K562 (cell line): ENCODE results near the gene TRIM31. TPM values are rescaled to one million over a fixed set of nuclear protein-coding genes. Genes with fewer than 3 reads are reported as not detected.

Source experiments
- ATAC-seq: fragments of 200-7000 bp; cut with Tn5 transposase; 3 replicates; pipeline ENCODE4 v1.9.1; 2020; ENCODE audit warnings: moderate library complexity
- BruUV-seq: library from RNA; stranded (reverse); fragments of 400-500 nt; replicated peaks from 2 replicates; lab custom pipeline; 2021; lab: Mats Ljungman, UMichigan
- CTCF ChIA-PET: fragments of 300-600 bp; formaldehyde crosslinking; extraction: SDS; loops from one replicate; lab custom pipeline; 2021; ENCODE audit warnings: low intra/inter-chr PET ratio; lab: Yijun Ruan, JAX
- POLR2A ChIA-PET: fragments of 300-600, 350-650 bp; sonication (Branson Sonifier 250); formaldehyde crosslinking; extraction: SDS; loops from one replicate; lab custom pipeline; 2021; ENCODE audit warnings: antibody characterized with exemption, inconsistent platforms; lab: Yijun Ruan, JAX
- DNase-seq, 4 experiments: peaks; one replicate each; pipeline versions ENCODE4 v3.0.0 to v3.0.0-alpha.2; 2011 to 2018; ENCODE audit warnings: low spot score in 3 of 4, mixed read lengths in 3 of 4; ENCODE audit errors: extremely low read depth in 1 of 4
- FAIRE-seq: peaks from 2 replicates; lab custom pipeline; 2011; peaks lifted over from hg19 to GRCh38; lab: Jason Lieb, UNC
- H2AFZ ChIP-seq: 2 replicates; pipeline ENCODE4 v1.6.0; 2011; ENCODE audit warnings: low read depth, low read length, control low read depth, inconsistent platforms
- H3K27ac ChIP-seq: fragments of 200-600 bp; 3 replicates; pipeline ENCODE4 v1.8.0; 2011; ENCODE audit warnings: low read depth, mild to moderate bottlenecking, control low read depth, inconsistent platforms, low read length, moderate library complexity, mixed read lengths; ENCODE audit errors: extremely low read depth
- H3K27me3 ChIP-seq, 2 experiments: fragments of 300-600 bp in 1 of 2; 2 replicates in 1 of 2; 3 replicates in 1 of 2; pipeline versions ENCODE4 v1.6.0 to v1.8.0; 2011; ENCODE audit warnings: inconsistent platforms in 2 of 2, low read length in 2 of 2, mild to moderate bottlenecking in 1 of 2, mixed read lengths in 1 of 2, moderate library complexity in 1 of 2; ENCODE audit not compliant: control insufficient read depth in 2 of 2, insufficient read depth in 2 of 2
- H3K36me3 ChIP-seq: fragments of 300-600 bp; 3 replicates; pipeline ENCODE4 v1.8.0; 2011; ENCODE audit warnings: mild to moderate bottlenecking, low read length, inconsistent platforms; ENCODE audit not compliant: control insufficient read depth, insufficient read depth
- H3K4me1 ChIP-seq, 2 experiments: fragments of 200-600 bp in 1 of 2; replicated peaks in 1 of 2; 2 replicates in 1 of 2; 3 replicates in 1 of 2; pipeline versions ENCODE4 v1.5.1 to v1.8.0; 2011; ENCODE audit warnings: inconsistent platforms in 2 of 2, low read length in 2 of 2, mild to moderate bottlenecking in 1 of 2, mixed read lengths in 1 of 2, moderate library complexity in 1 of 2; ENCODE audit not compliant: control insufficient read depth in 2 of 2, insufficient read depth in 2 of 2
- H3K4me2 ChIP-seq: 2 replicates; pipeline ENCODE4 v1.6.1; 2011; ENCODE audit warnings: low read length, control low read depth, inconsistent platforms, mixed read lengths; ENCODE audit not compliant: insufficient read depth
- H3K4me3 ChIP-seq: fragments of 200-600 bp; sonication (generic), shearing (Covaris generic); 2 replicates; pipeline ENCODE4 v1.5.1; 2016; ENCODE audit warnings: control low read depth, inconsistent platforms
- H3K79me2 ChIP-seq: fragments of 200-600 bp; 3 replicates; pipeline ENCODE4 v1.8.0; 2011; ENCODE audit warnings: low read length, inconsistent platforms; ENCODE audit not compliant: control insufficient read depth, insufficient read depth
- H3K9ac ChIP-seq, 2 experiments: 2 replicates each; pipeline versions ENCODE4 v1.6.0 to v1.6.1; 2011; ENCODE audit warnings: low read depth in 2 of 2, low read length in 2 of 2, control low read depth in 1 of 2, inconsistent platforms in 1 of 2, mild to moderate bottlenecking in 1 of 2, mixed read lengths in 1 of 2; ENCODE audit not compliant: insufficient read depth in 1 of 2
- H3K9me1 ChIP-seq: one replicate; pipeline ENCODE4 v1.6.0; 2011; ENCODE audit warnings: inconsistent platforms, mild to moderate bottlenecking, low read length, moderate library complexity; ENCODE audit not compliant: control insufficient read depth, insufficient read depth
- H3K9me3 ChIP-seq: replicated peaks from 2 replicates; pipeline ENCODE4 v1.5.1; 2011; ENCODE audit warnings: low read depth, low read length, inconsistent platforms; ENCODE audit not compliant: control insufficient read depth, insufficient read depth
- H4K20me1 ChIP-seq: replicated peaks from 2 replicates; pipeline ENCODE4 v1.6.1; 2011; ENCODE audit warnings: low read length, inconsistent platforms, mixed read lengths; ENCODE audit not compliant: control insufficient read depth, insufficient read depth
- DIDO1 ChIP-seq: fragments of 450-650 bp; IDR thresholded peaks from 2 replicates; pipeline ENCODE4 v1.6.1; 2016; ENCODE audit warnings: low read depth, missing biosample characterization, missing genetic modification characterization
- ETV1 ChIP-seq: fragments of 450-650 bp; conservative IDR thresholded peaks from 2 replicates; pipeline ENCODE4 v1.6.1; 2016; ENCODE audit warnings: missing genetic modification characterization, control low read depth, low read depth, missing compliant biosample characterization
- MCM7 ChIP-seq, 2 experiments: fragments of 450-650 bp; IDR thresholded peaks; 2 replicates each; pipeline ENCODE4 v1.6.1; 2016 to 2018
- NCOA6 ChIP-seq: fragments of 450-650 bp; IDR thresholded peaks from 2 replicates; pipeline ENCODE4 v1.6.1; 2017; ENCODE audit warnings: mild to moderate bottlenecking
- PCBP1 ChIP-seq: fragments of 200-400 bp; formaldehyde crosslinking; IDR thresholded peaks from 2 replicates; pipeline ENCODE4 v1.6.1; 2018; ENCODE audit warnings: mild to moderate bottlenecking, low read depth, low read length; ENCODE audit not compliant: poor library complexity, severe bottlenecking
- PTBP1 ChIP-seq: fragments of 200-400 bp; formaldehyde crosslinking; IDR thresholded peaks from 2 replicates; pipeline ENCODE4 v1.6.1; 2017; ENCODE audit warnings: low read depth, low read length
- RAD51 ChIP-seq: fragments of 450-650 bp; IDR thresholded peaks from 2 replicates; pipeline ENCODE4 v1.7.1; 2016; ENCODE audit warnings: low read depth, mild to moderate bottlenecking, borderline replicate concordance
- XRCC5 ChIP-seq: fragments of 200-400 bp; formaldehyde crosslinking; IDR thresholded peaks from 2 replicates; pipeline ENCODE4 v1.6.1; 2017; ENCODE audit warnings: low read depth, mild to moderate bottlenecking, low read length
- WGBS: fragments of 100-300 bp; shearing (Covaris generic); methylation state at CpG from one replicate; pipeline ENCODE4 v1.1.6; 2016; ENCODE audit warnings: low coverage, mixed read lengths; ENCODE audit not compliant: insufficient coverage; ENCODE audit errors: missing lambda C conversion rate; 5-methylcytosine and 5-hydroxymethylcytosine counted together
- in situ Hi-C: fragments of 300-500 bp; cut with MboI; formaldehyde crosslinking; loops from 4 replicates; pipeline ENCODE4 v1.15.0; 2018; ENCODE audit warnings: inconsistent platforms, mixed read lengths
- intact Hi-C: fragments of 100-400 bp; cut with micrococcal nuclease; formaldehyde crosslinking; loops from 2 replicates; pipeline ENCODE4 v1.14.2; 2022
- polyA plus RNA-seq, 8 experiments: library from polyadenylated mRNA; depleted of rRNA in 4 of 8; stranded (reverse) in 5 of 8; unstranded in 3 of 8; fragments of >200 nt; fragmentation: Nextera tagmentation in 2 of 8; fragmentation: Illumina TruSeq in 1 of 8; extraction: Ambion mirVana in 2 of 8; extraction: Trizol in 1 of 8; gene quantifications; 2 replicates each; pipeline versions ENCODE4 v1.2.1 to v1.2.3, GENCODE V29; 2011 to 2014; ENCODE audit warnings: inconsistent platforms in 1 of 8, missing spikeins in 1 of 8
- total RNA-seq, 7 experiments: library from RNA; depleted of rRNA in 6 of 7; stranded (reverse); fragments of >200 nt in 6 of 7; fragmentation: Illumina TruSeq in 2 of 7; extraction: Trizol in 2 of 7; gene quantifications; 2 replicates each; pipeline versions ENCODE4 v1.2.1 to v1.2.3, GENCODE V29; 2011 to 2021; ENCODE audit warnings: low replicate concordance in 1 of 7
- TF ChIP-seq, protein P1 (sequence below), 2 experiments: fragments of 150-350 bp in 1 of 2; IDR thresholded peaks; 2 replicates each; pipeline ENCODE4 v1.6.1; 2012 to 2016; ENCODE audit warnings: low read depth in 2 of 2, low read length in 2 of 2, mild to moderate bottlenecking in 1 of 2, moderate library complexity in 1 of 2
- TF ChIP-seq, protein P2 (sequence below), 2 experiments: fragments of 250-450 bp in 1 of 2; fragments of 450-650 bp in 1 of 2; sonication (Bioruptor Pico) in 1 of 2; IDR thresholded peaks; 2 replicates each; pipeline versions ENCODE4 v1.6.1 to v1.8.0; 2016 to 2021; ENCODE audit warnings: mild to moderate bottlenecking in 2 of 2, moderate library complexity in 2 of 2, missing compliant biosample characterization in 1 of 2, missing genetic modification characterization in 1 of 2
- TF ChIP-seq, protein P3 (sequence below): sonication (generic); formaldehyde crosslinking; IDR thresholded peaks from 2 replicates; pipeline ENCODE4 v1.8.0; 2023; ENCODE audit warnings: mild to moderate bottlenecking, missing genetic modification reagents
- TF ChIP-seq, protein P4 (sequence below): fragments of 250-450 bp; sonication (Bioruptor Pico); IDR thresholded peaks from 2 replicates; pipeline ENCODE4 v1.9.0; 2021; ENCODE audit warnings: mild to moderate bottlenecking

The TRIM31 gene
- total and polyA plus RNA-seq, 9 of the 15 experiments (the other 6 are each of a cell fraction or from before 2014, with no cell fraction given) = not detected

DNA sequence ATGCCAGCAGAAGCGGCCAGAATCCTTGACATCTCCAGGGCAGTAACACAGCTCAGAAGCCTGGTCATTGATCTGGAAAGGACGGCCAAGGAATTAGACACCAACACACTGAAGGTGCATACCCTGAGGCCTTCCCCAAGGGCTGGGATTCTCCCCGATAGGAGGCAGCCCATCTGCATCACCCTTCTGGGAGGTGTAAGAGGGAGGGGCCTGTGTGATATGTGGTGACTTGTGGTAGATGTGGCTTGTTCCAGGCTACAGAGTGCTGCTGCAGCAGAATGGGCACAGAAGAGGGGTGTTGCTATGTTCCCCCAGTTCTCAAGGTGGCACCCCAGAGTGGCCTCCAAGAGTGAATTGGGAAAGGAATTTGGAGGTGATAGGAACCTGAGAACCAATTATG is 34.2 kb upstream of the TRIM31 start (continued):
- TF ChIP-seq, protein P1, sequence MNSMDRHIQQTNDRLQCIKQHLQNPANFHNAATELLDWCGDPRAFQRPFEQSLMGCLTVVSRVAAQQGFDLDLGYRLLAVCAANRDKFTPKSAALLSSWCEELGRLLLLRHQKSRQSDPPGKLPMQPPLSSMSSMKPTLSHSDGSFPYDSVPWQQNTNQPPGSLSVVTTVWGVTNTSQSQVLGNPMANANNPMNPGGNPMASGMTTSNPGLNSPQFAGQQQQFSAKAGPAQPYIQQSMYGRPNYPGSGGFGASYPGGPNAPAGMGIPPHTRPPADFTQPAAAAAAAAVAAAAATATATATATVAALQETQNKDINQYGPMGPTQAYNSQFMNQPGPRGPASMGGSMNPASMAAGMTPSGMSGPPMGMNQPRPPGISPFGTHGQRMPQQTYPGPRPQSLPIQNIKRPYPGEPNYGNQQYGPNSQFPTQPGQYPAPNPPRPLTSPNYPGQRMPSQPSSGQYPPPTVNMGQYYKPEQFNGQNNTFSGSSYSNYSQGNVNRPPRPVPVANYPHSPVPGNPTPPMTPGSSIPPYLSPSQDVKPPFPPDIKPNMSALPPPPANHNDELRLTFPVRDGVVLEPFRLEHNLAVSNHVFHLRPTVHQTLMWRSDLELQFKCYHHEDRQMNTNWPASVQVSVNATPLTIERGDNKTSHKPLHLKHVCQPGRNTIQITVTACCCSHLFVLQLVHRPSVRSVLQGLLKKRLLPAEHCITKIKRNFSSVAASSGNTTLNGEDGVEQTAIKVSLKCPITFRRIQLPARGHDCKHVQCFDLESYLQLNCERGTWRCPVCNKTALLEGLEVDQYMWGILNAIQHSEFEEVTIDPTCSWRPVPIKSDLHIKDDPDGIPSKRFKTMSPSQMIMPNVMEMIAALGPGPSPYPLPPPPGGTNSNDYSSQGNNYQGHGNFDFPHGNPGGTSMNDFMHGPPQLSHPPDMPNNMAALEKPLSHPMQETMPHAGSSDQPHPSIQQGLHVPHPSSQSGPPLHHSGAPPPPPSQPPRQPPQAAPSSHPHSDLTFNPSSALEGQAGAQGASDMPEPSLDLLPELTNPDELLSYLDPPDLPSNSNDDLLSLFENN (IDR thresholded peaks at IDR 0.05; ENCODE audit: low read depth in 2 of 2, low read length in 2 of 2) = no peak
- TF ChIP-seq NCOA6 = no peak
- TF ChIP-seq, protein P2, sequence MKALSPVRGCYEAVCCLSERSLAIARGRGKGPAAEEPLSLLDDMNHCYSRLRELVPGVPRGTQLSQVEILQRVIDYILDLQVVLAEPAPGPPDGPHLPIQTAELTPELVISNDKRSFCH (CRISPR knock-in tag; IDR thresholded peaks at IDR 0.05) = no peak
- TF ChIP-seq, protein P2 (tag; IDR thresholded peaks at IDR 0.05) = no peak
- TF ChIP-seq MCM7 (IDR thresholded peaks at IDR 0.05) = no peak
- TF ChIP-seq XRCC5 = no peak

DNA sequence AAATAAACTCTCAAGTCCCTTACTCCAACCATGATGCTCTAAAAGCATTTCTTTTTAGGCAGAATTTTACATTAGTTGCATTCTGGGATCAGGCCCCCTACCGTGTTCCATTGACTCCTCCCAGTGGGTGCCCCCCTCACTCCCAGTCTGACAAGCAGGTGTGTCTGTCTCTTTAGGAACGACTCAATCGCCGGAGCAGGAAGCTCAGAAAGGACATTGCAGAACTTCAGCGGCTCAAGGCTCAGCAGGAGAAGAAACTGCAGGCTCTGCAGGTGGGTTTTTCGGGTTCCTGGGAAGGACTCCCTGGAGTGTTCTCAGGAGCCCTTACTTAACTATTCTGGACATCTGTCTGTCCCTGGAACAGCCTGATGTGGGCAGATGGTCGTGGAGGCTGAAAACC is 32.9 kb upstream of the TRIM31 start:
- H3K4me3 ChIP-seq = no peak overlapping the region
- WGBS = 7% methylated on average over 7 of the region's 7 CpGs
- no TSS peak for BruUV-seq
- no peak overlapping the region for H3K4me2 ChIP-seq
- intact Hi-C loops (no loop called here), in situ Hi-C loops (no loop called here)
- DNase-seq (no peak), FAIRE-seq (no peak), ATAC-seq (no peak)
- ChIA-PET CTCF (no interaction called here), POLR2A (no interaction called here)
- no peaks in the 10 kb centered on the region for H3K36me3 ChIP-seq
- no peaks in the 10 kb centered on the region for H3K9me1 ChIP-seq
- no peak overlapping the region for H2AFZ ChIP-seq
- H3K4me1 ChIP-seq = peaks cover 0 to 2% of the 10 kb centered on the region in 2 experiments; a peak in 1 of 5 replicates
- peaks cover 5 to 30% of the 10 kb centered on the region in 2 experiments for H3K27me3 ChIP-seq
- no peak overlapping the region for H3K9ac ChIP-seq
- H3K9me3 ChIP-seq = no peaks in the 10 kb centered on the region
- no peak overlapping the region for H3K27ac ChIP-seq
- no peaks in the 10 kb centered on the region for H3K79me2 ChIP-seq
- H4K20me1 ChIP-seq = no peaks in the 10 kb centered on the region
- TF ChIP-seq RAD51 (no peak), PCBP1 (no peak), DIDO1 (tag) (no peak), ETV1 (tag) (no peak), PTBP1 (no peak)
- TF ChIP-seq, protein P3, sequence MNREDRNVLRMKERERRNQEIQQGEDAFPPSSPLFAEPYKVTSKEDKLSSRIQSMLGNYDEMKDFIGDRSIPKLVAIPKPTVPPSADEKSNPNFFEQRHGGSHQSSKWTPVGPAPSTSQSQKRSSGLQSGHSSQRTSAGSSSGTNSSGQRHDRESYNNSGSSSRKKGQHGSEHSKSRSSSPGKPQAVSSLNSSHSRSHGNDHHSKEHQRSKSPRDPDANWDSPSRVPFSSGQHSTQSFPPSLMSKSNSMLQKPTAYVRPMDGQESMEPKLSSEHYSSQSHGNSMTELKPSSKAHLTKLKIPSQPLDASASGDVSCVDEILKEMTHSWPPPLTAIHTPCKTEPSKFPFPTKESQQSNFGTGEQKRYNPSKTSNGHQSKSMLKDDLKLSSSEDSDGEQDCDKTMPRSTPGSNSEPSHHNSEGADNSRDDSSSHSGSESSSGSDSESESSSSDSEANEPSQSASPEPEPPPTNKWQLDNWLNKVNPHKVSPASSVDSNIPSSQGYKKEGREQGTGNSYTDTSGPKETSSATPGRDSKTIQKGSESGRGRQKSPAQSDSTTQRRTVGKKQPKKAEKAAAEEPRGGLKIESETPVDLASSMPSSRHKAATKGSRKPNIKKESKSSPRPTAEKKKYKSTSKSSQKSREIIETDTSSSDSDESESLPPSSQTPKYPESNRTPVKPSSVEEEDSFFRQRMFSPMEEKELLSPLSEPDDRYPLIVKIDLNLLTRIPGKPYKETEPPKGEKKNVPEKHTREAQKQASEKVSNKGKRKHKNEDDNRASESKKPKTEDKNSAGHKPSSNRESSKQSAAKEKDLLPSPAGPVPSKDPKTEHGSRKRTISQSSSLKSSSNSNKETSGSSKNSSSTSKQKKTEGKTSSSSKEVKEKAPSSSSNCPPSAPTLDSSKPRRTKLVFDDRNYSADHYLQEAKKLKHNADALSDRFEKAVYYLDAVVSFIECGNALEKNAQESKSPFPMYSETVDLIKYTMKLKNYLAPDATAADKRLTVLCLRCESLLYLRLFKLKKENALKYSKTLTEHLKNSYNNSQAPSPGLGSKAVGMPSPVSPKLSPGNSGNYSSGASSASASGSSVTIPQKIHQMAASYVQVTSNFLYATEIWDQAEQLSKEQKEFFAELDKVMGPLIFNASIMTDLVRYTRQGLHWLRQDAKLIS = no peak
- TF ChIP-seq, protein P4, sequence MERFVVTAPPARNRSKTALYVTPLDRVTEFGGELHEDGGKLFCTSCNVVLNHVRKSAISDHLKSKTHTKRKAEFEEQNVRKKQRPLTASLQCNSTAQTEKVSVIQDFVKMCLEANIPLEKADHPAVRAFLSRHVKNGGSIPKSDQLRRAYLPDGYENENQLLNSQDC (CRISPR knock-in tag) = no peak
